ENCODE data around the gene PLCL2.

PLCL2 gene

DNA sequence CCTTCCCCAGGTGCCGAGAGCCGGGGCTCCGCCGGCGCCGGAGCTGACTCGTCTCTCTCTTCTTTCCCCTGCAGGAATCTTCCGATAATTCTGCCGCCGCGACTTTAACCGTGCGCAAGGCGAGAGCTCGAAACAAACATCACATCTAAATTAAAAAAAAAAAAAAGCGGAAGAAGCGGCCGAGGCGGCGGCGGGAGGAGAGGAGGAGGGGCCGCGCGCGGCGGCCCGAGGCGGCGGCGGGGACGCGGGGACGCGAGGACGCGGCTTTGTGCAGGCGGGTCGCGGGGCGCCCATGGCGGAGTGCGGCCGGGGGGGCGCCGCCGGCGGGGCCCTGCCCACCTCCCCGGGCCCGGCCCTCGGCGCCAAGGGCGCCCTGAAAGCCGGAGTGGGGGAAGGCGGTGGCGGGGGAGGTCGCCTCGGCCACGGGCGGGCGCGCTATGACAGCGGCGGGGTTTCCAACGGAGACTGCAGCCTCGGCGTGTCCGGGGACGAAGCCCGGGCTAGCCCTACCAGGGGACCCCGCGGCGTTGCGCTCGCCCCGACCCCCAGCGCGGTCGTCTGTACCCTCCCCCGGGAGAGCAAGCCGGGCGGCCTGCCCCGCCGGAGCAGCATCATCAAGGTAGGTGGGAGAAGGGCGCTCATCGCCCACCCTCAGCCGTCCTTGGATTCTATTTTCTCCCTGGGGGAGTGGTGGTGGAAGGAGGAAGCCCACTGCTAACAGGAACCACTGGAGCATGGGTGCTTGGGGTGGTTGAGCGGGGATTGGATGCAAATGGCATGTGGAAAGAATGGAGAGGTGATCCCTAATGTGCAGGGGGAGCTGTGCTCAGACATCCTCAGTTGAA is at the start of gene PLCL2:
Gene PLCL2, plus strand, starts transcription at position 208 of the 845 bp plus-strand sequence. Its CDS starts 85 bp downstream, at position 293.
- peak; percentile 49 for DNase-seq (ENCODE audit: low spot score)

DNA sequence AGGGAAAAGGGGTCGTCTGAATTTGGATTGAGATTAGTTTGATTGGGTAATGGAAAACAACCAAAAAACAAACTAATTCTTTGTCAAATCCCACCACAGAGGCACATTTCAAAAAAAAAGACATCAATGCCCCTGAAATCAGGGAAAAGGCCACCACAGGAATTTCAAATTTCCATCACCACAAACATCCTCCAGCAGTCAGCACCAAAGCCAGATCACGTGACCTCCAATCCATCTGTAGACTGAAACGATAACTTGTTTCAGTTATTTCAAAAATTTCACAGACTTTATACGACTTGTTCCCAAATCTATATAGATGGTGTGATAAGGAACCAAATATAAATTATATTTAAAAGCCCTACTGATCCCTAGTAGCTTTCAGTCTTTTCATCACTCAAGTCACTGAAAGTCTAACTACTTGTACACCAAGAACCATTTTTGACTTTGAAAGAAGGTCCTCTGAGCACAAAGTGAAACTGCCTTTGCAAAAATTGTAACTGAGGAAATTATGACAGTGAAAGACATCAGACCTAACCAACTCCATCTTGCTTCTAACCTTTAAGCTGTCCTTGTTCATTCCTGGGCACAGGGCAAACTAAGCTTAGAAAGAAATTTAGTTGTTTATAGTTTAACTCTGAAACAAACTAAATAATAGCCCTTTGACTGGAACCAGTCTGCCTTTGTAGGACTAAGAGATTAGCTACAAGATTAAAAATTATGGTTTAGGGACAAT is 48.1 kb upstream of the PLCL2 start:
- no peak for DNase-seq (ENCODE audit: low spot score)

DNA sequence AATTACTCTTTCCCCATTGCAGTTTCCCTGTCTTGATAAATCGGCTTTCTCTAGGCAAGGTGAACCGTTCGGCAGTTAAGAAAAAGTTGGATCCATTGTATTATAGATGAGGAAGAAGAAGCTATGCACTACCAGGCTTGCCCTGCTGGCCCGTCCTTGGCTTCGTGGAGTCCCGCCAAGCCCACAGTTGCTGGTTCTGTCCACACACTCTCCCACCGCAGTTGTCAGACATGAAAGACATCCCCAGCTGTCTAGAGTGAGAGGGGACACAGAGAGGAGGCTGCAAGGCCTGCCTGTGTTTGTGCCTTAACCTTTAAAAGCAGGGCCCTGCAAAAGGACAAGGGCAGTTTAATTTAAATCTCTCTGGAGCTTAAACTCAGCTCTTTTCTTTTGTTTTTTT is 47.2 kb upstream of the PLCL2 start:
- DNase-seq (ENCODE audit: low spot score) = no peak

DNA sequence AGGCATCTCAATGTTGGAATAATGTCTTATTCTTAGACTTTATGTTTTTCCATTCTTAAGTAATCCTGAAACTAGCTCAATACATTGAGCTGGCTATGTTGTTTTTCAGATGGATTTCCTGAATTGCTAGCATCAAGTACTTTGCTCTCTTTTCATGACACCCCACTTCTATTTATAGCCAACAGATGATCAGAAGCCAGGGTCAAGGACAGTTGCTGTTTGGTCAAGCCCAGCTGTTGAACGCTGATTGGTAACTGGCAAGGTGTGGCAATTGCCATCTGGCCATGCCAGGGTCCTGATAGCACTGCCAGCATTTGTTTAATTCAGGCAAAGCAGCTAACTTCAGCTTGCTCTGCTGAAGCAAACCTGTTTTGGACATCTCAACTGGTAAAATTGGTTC is 46.2 kb upstream of the PLCL2 start:
- no peak for DNase-seq (ENCODE audit: low spot score)

DNA sequence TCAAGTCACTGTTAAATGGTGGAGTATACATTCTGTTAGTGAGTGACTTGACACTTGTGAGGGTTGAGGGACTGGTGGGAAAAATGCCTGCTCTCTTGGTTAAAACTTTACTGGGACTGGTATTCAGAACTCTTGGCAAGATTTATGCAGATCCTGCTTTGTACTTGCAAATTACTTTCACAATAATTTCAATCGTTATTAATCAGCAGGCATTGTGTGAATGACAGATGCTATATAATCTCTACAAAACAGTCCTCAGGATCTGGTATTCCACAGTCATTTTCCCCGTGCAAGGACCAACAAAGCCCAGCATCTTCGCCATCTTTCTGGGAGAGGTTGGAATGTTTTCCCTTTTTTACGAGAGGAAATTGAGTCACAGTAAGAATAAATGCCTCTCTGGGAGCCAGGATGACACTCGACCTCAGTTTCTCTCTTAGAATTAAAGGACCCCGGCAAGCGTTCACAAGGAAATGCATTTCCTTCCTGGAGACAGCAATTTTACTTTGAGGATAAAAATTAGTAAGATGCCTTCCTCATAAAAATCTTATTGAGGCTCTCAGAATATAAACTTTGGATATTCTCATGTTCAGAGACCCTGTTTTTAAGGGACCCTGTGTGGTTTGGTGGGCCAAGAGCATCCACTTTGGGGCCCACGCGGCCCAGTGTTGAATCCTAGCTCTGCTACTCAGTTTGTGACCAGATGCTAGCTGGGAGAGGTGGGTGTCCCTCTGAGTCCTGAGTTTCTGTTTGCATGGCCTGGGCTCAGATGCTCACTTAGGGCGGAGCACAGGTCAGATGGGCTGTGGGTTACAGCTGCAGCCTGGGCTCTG is 45.3 kb upstream of the PLCL2 start:
- no peak for DNase-seq (ENCODE audit: low spot score)

DNA sequence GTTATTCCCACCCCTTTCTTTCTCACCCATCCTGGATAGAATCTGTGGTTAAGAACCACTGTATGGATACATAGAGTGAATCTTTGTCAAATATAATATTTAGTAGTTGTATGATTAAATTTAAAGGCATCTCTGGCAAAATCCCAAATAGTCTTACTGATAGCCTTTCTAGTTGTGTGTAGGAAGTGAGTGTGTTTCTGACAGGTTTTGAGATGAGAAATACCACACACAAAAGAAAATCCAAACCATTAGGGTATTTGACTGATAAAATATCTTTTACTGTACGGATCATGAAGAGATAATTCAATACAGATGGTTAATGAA is 44.7 kb upstream of the PLCL2 start:
- no peak for DNase-seq (ENCODE audit: low spot score)

DNA sequence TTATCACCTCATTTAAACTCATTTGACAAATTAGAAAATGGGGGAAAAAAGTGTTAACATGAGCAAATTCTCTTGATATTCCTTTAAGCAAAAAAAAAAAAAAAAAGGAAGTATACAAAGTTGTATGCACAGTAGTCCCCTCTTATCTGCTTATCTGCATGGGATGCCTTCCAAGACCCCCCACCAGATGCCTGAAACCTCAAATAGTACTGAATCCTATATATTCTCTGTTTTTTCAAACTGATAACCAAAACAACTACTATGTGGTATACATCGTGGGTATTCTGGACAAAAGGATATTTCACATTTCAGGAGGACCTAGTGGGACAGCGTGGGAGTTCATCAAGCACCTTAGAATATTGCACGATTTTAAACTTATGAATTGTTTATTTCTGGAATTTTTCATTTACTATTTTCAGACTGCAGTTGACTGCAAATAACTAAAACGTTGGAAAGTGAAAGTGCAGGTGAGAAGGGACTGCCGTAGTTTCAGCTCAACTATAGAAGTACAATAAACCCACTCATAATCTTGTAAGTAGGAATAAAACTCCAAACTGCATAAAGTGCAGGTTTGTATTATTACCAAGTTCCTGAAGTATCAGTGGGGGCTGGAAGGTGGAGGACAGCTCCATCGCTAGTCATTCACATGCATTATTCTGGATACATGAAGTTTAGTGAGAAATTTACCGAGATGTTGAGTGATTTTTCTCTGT is 43.6 kb upstream of the PLCL2 start:
- DNase-seq (ENCODE audit: low spot score) = no peak

DNA sequence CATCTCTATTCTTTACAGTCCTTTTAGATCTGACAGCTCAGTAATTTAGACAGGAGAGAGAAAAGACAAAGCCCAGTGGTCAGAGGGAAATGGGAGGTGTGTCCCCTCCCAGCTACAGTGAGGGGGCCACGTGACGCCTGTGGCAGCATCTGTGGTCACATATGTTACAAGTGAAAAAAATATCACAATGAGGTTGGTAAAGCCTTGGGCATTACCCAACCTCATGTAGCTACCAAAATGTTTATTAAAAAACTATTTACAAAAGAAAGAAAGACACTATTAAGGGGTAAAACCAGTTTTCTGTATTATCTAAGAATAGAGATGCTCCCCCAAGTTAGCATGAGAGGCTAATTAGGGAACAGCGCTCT is 42.9 kb upstream of the PLCL2 start:
- peak; percentile 49 for DNase-seq (ENCODE audit: low spot score)

DNA sequence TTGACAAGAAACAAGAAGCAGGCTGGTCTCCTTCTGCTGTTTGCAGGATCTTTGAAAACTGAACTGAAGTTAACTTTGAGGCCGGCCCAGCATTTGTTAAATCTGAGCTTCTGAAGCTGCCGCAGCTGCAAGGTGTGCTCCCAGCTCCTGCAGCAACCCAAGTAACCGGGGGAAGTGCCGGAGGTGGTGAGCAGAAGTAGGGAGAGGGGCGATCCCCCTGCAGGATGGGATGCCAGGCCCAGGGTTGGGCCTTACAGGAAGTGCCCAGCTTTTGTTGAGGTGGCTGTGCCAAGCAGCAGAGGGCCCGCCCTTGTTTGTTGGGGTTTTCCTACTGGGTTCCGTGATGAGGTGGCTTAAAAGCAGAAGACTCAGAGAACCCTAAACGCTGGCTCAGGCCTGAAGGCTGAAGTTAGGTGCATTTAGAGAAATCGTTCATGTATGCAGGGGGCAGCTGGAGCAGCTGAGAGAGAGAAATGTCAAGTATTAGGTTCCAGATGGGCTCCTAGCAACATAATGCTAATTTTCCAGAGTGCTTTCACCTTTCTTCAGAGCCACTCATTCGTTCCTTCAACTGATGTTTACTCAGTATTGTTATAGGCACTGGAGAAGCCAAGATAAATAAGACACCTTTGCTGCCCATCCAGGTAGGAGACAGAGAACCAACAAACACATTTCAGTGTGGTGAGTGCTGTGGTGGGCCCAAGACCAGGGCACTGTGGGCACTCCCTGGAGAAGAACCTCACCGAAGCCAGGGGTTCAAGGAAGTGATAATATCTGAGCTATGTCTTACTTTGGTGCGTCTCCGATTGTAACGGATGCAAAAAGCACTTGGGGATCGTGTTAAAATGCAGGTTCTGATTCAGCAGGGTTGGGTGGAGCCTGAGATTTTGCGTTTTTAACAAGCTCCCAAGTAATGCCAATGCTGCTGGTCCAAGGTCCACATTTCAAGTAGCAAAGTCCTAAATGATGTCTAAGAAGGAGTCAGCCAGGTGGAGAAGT is 42.2 kb upstream of the PLCL2 start:
- peak; percentile 84 for DNase-seq (ENCODE audit: low spot score)

DNA sequence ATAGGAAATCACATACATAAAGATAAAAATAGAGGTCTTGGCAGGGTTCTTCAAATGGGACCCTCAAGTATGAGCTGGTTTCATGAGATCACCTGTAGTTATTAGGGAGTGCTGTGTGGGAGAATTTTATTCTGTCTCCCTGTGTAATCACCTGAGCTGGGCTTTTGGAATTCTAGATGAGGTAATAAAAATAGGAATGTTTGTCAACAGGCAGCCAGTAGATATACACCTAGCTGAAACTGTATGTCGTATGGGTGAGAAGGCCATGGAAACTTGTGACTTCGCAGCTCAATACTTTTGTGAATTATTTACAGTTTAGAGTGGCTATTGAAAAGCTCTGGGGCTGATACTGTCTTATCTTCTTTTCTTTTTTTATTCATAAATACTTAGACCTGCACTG is 40.5 kb upstream of the PLCL2 start:
- DNase-seq (ENCODE audit: low spot score) = no peak

DNA sequence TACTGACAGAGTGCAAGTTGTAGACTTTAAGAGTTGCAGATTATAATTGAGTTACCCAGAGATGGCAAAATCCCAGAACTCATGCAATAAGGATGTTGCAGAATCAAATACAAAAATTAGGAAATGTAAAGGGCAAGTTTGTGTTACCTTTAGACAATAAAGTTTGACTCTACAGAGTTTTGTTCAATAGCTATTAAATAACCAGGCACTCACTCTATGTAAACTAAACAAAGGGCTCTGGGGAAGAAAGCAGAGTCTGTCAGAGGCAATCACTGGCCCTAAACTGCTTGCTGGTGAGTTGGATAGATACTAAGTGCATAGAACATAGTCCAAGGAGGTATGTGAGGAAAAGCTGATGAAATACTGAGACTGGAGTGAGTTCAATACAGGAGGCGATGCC is 40.0 kb upstream of the PLCL2 start:
- DNase-seq (ENCODE audit: low spot score) = no peak

DNA sequence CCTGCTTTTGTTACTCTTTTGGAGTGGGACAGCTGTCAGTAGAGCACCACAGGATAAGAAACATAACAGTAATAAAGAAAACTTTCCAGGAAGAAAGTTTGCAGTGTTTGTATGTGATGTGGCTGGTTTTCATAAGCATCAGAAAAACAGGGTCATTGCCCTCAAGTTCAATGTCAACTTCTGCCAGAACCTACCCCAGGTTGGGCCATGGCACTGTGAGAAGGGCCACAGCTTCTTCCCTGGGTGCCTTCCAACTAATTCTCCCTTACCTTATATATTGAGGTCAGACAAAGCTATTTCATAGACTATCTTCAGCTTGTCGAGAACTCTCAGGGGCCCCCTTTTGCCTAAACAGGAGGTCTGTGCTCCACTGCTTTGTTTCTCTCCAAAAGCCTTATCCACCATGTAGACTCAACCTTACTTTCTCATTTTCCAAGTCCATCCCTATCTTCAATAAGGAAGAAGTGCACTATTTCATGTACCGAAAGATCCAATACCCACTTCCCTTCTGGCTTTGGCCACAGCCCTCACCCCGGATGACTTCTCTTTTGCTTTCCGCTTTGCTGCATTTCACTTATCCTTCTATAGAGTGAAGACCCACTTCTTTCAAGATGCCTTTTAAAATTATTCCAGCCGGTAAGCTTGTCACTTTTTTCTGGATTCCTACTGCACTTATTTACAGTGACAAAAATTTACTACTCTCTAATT is 38.2 kb upstream of the PLCL2 start:
- DNase-seq (ENCODE audit: low spot score) = no peak

DNA sequence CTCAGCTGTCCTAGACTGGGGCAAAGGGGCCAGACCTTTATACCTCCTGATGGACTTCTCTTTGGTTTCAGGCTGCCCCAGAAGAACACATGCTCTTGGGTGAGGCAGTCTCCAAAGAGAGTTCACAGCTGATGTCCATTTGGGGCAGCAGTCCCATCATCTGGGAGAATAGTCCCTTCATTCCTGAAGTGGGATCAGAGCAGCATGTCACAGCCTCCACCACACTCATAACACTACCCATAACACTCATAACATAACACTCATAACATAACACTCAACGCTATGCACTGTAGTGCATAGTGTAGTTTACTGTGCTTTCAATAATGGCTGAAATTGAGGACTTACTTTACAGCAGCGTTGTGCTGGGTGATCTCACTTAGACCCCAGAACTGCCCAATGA is 36.7 kb upstream of the PLCL2 start:
- peak; percentile 53 for DNase-seq (ENCODE audit: low spot score)

DNA sequence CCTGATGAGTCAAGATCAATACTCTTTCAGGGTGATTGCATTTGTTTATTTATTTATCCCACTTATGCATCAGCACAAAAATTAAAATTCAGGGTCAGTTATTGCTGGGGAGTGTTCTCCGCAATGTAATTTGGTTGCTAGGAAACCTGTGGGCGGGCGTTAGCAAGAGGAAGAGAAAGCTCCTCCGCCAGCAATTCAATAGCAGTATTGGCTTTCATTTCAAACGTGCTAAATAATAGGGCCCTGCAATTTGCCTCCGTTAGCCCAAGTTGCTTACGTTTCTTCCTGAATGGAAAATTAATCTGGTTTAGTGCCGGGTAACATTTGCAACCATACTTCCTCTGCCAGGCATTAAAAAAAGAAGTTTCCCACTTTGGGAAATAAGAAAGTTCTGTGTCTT is 35.5 kb upstream of the PLCL2 start:
- DNase-seq (ENCODE audit: low spot score) = peak; percentile 72

DNA sequence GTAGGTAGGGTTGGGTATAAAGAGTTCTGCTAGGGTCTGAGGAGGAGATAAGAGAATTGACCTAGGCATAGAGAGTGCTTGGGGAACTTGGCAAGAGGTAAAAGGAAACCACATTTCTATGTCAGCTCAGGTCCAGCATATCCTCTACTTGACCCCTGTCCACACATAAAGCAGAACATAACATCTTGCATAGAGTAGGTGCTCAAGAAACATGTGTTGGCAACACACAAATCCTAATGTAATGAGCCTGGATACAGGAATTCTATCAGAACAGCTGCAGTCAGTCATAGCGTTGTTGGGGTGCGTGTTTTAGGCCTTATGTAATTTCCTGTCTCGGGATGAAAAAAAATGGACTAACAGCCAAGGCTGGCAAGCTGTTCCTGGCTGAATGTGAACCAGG is 35.0 kb upstream of the PLCL2 start:
- no peak for DNase-seq (ENCODE audit: low spot score)

DNA sequence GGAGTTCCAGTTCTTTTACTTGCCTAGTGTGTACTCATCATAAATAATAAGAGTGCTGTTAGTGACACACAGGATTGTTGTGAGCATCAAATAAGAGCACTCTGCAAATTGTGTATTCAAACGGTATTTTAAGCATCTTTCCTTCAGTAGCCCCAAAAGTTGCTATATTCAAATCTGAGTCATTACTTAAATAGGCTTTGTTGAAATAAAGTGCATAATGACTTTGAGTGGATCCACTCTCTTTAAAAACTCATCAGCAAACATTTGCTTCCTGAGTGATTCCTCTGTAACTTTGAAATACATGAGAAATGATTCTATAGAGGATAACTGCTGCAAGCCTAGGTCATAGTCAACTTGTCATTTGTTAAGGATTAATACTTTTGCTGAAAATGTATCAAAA is 29.3 kb upstream of the PLCL2 start:
- no peak for DNase-seq (ENCODE audit: low spot score)

DNA sequence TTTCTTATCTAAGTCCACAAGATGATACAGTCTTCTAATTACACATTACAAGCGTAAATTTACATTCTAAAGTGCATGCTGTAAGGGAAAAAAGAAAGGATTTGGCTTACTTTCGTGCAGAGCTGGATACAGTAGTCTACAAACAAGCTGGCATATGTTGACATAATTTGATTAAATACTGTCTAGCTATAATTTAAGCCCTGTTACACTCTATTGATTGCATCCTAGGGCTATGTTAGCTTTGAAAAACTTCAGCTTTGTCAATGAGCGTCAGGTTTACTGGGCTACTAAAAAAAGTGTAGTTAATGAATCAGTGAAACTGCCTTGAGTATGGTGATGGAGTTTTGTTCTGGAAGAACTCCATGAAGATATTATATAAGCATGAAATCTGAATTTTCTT is 24.5 kb upstream of the PLCL2 start:
- no peak for DNase-seq (ENCODE audit: low spot score)

DNA sequence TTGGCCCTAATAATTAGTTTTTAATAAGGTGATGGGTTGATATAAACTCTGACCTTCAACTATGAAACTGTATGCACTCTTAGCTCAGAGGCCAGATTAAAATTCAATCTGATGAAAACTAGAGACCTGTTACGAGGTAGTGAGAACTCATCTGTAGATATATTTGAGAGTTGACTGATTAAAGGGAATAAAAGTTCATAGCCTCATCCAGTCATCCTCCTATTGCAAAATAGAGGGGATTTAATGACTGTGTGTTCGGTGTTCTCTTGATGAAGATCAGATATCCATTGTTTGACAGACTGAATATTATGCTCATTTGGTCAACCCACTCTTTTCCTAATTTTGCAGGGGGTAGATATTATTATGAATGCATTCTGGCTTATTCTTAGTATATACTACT is 23.3 kb upstream of the PLCL2 start:
- DNase-seq (ENCODE audit: low spot score) = no peak

DNA sequence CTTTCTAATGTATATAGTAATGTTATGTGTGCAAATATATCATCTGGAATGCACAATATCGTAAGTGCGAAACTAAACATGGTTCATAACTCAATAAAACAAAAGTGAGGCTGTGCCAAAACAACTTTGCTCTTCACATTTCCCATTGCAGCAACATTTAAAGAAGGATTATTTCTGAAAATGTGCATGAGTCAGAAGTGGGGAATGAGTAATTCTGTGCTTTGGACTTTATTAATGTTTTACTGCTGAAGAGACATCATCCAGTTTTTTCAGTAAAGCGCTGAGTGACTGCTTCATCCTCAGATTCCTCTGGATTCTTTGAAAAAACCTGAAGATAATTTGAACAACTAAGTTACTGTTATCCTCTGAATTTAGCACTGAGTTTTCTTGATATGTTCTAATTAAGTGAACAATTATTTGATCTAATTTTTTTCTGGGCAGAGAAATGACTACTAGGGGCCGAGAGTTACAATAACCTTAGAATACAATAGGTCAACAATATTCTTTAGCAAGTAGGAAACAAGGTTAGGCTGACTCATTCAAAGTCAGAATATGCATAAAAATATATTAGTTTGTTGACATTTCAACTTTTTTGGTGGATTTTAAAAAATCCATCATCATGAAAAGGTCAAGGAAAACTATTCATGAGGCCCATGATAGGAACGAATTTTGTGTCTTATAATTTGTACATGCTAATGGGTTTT is 20.0 kb upstream of the PLCL2 start:
- no peak for DNase-seq (ENCODE audit: low spot score)

DNA sequence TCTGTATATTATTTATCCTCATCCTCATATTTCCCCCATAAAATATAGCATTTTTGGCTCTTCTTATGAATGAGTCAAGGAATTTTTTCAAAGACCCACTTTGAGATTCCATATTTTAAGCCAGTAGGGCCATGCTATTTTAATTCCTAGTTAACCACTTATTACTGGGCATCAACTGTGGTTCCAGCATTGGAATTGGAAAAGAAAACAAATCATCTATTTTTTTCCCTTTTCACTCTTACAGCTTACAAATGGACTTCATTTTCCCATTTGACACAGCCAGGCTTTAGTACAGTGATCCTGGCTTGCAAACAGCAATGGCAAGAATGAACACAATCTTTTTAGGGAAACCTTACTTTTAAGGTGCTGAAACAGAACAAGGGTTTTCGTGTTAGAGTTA is 19.4 kb upstream of the PLCL2 start:
- DNase-seq (ENCODE audit: low spot score) = no peak

Data from activated CD4-positive, alpha-beta T cell treated with anti-CD3 and anti-CD28 coated beads, Interleukin-2, Interleukin-4, amounts not matched to agents 100 ng/mL and 50 ng/mL, durations not matched to agents 16 hours and 8 hours (primary cell).